NCI-H345 treated with DMSO at 0.1 percent for 48 hours (cell line): ENCODE measurements around the gene KCTD16.

Experiments
- DNase-seq: peaks from one replicate; lab custom pipeline; 2025; ENCODE audit not compliant: unreplicated experiment; lab: John Stamatoyannopoulos, UW

KCTD16 gene

DNA sequence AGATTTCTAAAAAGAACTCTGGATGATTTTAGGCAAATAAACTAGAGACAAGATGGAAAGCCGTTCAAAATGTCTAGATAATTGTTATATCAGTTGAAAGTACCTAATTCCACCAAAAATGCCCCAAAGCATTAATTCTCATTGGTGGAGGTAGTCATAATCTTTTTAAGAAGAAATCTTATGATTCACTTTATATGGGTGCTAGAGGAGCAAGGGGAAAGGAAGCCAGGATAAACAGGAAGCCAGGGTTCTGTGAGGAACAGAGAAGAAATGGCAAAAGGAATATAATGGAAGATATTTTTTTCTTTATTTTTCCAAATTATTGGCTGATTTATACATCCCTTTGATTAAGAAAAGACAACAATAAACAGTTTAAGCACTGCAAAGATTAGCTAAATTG, 8.0 kb upstream of the KCTD16 start:
- no peak for DNase-seq

GRCh38 chr5:144166696-144167095, 4.0 kb upstream of the KCTD16 start:
- DNase-seq: no peak

DNA sequence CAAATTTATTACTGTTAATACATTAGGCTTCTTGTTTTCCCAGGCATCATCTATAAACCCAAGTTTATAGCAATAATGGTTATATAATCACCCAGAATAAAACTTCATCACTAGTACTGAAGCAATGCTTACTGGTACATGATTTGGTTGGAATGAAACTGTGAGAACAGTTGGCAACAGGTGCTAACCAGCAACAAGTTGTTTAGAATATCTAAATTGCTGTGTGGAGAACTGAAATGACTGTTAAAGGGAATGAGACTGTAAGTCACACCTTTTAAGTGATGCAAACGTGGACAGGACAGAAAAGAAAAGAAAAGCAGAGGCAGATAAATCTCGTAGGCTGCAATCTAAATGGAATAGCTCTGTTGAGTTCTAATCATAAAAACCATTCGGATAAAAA, 2.7 kb upstream of the KCTD16 start:
- DNase-seq: no peak

DNA sequence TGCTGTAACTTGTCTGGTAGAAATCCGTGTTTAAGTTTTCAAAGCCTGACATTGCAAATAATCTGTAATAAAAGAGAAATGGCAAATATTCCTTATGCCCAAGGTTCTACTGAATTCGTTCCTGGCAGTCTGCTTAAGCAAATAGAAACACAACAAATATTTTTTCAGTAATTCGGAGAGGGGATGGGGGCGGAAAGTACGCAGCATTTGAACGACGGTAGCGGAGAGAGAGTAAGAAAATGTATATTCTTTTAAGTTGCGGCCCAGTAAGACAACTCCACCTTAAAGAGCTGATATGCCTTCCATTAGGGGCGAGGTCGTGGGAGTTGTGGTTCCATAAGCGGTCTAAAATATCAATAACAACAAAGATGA, 783 bp upstream of the KCTD16 start:
- DNase-seq: no peak

- no peak for DNase-seq
Measured at GRCh38 chr5:144173766-144174165, 3.1 kb downstream of the KCTD16 start.

GRCh38 chr5:144177548-144177947, 6.9 kb downstream of the KCTD16 start:
- no peak for DNase-seq

GRCh38 chr5:144179226-144179625, 8.6 kb downstream of the KCTD16 start:
- DNase-seq: no peak

- DNase-seq: peak; percentile 34
Measured at GRCh38 chr5:144183254-144183889, 12.7 kb downstream of the KCTD16 start.

- DNase-seq: no peak
Measured at GRCh38 chr5:144187699-144188294, 17.1 kb downstream of the KCTD16 start.

DNA sequence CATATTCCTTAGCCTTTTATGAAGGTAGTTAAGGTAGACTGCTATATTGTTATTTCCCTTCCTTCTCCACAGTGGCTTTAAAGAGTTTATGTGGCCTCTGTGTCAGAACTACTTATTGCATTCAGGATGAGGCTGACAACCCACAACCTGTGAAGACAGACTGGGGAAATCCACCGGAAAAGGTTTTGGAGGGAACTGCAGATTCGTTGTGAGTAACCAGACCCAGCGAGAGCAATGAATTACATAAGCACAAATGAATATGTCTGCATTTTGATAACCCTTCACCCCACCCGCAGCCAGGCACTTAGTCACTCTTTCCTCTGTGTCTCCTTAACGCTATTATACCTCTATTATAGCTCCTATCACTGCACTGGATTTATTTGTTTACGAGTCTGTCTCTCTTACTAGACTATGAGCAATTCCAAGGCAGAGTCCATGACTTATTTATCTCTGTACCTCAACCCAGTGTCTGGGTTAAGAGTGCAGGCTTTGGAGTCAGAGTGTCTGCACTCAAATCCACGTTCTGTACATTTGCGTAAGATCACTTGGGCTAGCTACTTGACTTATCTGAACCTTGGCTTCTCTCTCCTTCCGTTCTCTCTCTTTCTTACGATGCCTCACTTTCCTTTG, 19.2 kb downstream of the KCTD16 start:
- DNase-seq: no peak

- DNase-seq: no peak
Measured at GRCh38 chr5:144191531-144191930, 20.9 kb downstream of the KCTD16 start.

DNA sequence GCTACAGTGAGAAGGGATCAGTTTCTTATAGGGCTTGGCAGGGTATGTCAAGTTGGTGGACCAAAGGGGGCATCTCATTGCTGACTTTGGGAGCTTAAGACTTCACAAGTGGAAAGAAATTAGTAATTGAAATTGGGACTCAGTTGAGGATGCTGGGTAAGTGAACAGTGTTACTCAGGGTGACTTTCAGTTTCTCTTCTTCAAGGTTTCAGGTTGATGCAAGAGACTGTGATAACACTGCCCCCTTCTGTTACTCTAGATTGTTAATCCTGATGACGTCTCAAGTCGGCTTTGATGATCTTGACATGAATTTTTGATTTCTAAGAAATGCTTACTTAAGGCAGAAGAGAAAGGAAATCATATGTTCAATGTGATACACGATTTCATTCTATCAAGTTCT, 21.3 kb downstream of the KCTD16 start:
- no peak for DNase-seq

DNA sequence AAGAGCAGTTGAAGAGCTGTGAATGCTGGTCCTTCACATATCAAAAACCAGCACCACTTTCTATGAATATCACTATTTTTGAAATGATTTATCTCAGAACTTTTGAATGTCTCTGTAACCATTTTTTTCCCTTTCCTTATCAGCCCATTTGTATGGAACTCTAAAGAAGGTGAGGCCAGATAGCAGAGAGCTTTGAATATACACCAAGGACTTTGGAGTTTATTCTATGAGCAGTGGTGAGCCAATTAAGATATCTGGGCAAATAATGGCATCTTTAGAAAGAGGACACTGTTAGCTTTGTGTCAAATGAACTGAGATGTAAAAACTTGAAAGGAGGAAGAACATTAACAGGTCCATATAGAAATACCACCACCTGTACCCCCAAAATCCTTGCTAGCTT, 22.0 kb downstream of the KCTD16 start:
- DNase-seq: no peak

- DNase-seq: no peak
Measured at GRCh38 chr5:144194144-144194543, 23.5 kb downstream of the KCTD16 start.

GRCh38 chr5:144195448-144195847, 24.8 kb downstream of the KCTD16 start:
- no peak for DNase-seq

DNA sequence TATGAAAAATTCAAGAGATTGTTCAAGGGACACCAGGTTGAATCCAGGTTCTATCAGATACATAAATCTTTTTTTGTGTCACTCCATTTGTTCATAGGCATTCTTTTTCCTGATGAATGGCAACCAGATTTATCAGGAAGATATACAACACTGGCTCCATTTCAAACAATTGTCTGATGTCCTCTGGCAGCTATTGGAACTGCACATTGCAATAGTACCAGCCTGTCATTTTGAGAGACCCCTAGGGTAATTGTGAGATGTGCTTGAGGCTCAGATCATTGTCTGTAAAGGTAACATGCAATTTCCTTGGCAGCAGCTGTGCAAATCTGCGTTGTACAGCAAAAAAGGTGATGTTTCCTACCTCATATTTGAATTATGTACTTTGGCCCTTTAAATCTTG, 25.9 kb downstream of the KCTD16 start:
- peak; percentile 21 for DNase-seq

DNA sequence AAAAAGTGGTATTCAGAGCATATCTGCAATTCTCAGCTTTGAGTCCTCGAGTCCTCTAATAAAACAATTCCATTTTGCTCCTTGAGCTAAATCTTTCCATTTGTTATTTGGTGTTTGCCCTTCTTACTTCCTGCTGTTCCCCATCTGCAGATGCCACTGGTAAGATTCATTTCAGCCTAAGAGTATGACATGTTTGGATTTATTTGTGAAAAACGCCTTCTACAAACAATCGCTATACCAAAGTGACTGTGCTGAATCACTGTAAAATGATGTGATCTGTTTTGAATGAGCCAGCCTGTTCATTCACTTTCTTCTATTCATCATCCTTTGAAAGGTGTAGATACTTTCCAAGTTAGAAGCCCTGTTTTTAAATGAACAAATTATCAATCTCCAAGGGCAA, 27.7 kb downstream of the KCTD16 start:
- no peak for DNase-seq

DNA sequence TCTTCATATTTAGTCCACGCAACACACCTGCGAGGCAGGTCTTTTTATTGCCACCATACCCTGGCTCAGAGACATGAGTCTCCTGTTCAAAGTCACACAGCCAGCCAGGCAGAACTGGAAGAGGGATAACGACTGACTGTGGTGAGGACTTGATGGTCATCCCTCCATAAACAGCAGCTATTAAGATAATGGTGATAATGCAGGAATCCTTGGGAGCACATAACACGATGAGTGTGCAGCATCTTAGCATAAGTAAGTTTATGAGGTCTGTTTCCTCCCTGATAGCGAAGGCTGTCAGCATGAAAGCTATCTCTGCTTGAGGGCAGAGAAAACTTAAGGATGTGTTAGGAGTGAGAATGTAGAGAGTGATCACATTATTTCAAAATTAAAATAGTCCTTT, 30.9 kb downstream of the KCTD16 start:
- DNase-seq: no peak

DNA sequence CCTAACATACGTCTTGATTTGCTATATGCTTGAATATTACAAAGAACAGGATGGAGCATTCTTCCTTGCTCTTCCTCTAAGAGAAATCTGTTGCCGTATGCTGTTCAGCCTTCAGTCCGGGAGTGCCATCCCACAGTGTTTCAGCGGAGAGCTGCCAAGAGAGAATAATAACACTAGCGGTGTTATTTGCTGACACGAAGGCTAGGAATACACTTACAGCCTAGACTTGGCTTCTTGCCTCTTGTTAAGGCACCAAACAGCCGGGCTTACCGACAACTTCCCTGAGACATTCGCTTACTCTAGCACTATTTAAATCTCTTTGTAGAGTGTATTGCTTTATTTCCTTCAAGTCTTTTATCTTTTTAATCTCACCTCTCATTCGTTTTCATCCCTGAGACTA, 31.4 kb downstream of the KCTD16 start:
- no peak for DNase-seq

GRCh38 chr5:144202726-144203125, 32.1 kb downstream of the KCTD16 start:
- no peak for DNase-seq

DNA sequence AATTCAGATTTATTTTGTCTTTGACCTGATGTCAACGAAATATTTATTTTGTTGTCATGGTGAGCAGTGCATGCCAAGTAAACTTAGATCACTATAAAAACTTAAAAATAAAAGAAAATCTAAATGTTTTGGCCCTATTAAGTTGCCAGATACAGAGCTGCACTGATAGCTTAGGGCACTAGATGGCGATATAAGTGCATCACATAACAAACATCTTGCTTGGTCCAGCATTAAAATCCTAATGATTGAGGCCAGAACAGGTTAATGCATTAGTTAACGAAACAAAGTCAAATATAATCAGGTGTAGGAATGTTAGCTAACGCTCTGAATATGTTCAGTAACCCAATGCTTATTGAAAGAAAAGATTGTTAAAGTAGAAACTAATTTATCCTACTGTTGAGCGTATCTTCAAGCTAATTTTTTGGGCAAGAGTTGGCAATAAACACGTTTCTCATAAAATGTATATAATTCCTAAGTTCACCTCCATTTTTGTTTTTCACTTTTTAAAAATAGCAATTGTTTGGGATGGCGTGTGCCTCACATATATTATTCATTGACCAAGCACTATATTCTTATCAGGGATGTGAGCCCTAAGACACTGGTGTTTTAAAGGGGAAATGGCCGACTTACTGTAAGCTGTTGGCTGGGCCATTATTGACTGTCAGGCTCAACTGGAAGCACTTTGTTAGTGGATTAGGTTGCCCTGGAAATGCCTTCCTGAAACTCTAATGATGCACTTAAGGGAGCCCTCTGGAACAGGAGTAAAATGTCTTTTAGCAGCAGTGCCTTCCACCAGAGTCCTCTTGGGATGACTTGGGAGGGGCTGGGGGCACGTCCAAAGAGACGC, 33.3 kb downstream of the KCTD16 start:
- peak; percentile 78 for DNase-seq

DNA sequence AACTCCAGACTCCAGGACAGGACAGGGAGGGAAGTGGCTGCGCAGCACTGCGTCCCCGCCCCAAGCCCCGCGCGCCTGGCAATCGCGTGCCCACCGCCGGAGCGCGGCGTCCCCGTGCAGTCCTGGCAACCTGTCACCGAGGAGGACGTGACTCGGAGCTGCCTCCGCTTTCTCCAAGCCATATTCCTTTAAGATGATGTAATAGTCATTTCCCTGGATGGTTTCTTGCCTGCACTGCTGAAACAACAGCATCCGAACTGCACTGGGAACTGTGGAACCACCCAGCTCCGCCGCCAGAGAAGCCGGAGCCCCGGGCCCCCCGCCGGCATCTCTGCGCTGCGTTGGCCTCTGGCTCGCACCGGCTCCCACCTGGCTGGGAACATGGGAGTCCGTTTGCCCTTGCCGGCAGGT, 34.5 kb downstream of the KCTD16 start:
- peak; percentile 84 for DNase-seq
